ENCODE data around the gene EPB41L1.
A peak's percentile ranks its signal among the peaks of the same experiment; 100 is the strongest.

GRCh38 chr20:36273414-36274180 is 119.1 kb downstream of the EPB41L1 start:
- TF ChIP-seq CTCF (IDR thresholded peaks at IDR 0.05) (peak in 2 of 7 experiments; percentile 18 to 25), POLR2A (IDR thresholded peaks at IDR 0.05) (no peak)

Measured in body of pancreas (tissue), 4 donors.